ENCODE measurements around the gene GTF2H4.
"Not testable (repeated sequence)": the region's sequence is repeated elsewhere in the genome, so short reads cannot be mapped to it uniquely, and the experiment has no call there.

Gene GTF2H4

GRCh38 chr6:30871592-30872183 is 36.3 kb upstream of the GTF2H4 start:
- in situ Hi-C loops (cut with HindIII; ENCODE audit: low sequenced_read_pairs), result no loop called here
- no peak for DNase-seq (ENCODE audit: low read depth, low spot score)
- TF ChIP-seq CTCF (IDR thresholded peaks at IDR 0.05; ENCODE audit: low read depth, low read length), result no peak

GRCh38 chr6:30873137-30873640 is 34.8 kb upstream of the GTF2H4 start:
- TF ChIP-seq CTCF (IDR thresholded peaks at IDR 0.05; ENCODE audit: low read depth, low read length), result no peak
- in situ Hi-C loops (cut with HindIII; ENCODE audit: low sequenced_read_pairs), result no loop called here
- no peak for DNase-seq (ENCODE audit: low read depth, low spot score)
- H3K4me3 ChIP-seq (ENCODE audit: low read depth, low read length), result no peak overlapping the region

More at GRCh38 chr6:30871592-30872183, 36.3 kb upstream of the GTF2H4 start:
- H3K4me3 ChIP-seq (ENCODE audit: low read depth, low read length), result no peak overlapping the region

GRCh38 chr6:30873795-30874194 is 34.2 kb upstream of the GTF2H4 start:
- H3K4me3 ChIP-seq (ENCODE audit: low read depth, low read length); DNase-seq (ENCODE audit: low read depth, low spot score); in situ Hi-C loops (cut with HindIII; ENCODE audit: low sequenced_read_pairs): not testable (repeated sequence)

GRCh38 chr6:30875244-30876038 is 32.6 kb upstream of the GTF2H4 start:
- no peak for TF ChIP-seq CTCF (IDR thresholded peaks at IDR 0.05; ENCODE audit: low read depth, low read length)
- DNase-seq (ENCODE audit: low read depth, low spot score), result no peak
- H3K4me3 ChIP-seq (ENCODE audit: low read depth, low read length), result no peak overlapping the region
- in situ Hi-C loops (cut with HindIII; ENCODE audit: low sequenced_read_pairs), result no loop called here

GRCh38 chr6:30876039-30876730 is 31.8 kb upstream of the GTF2H4 start:
- DNase-seq (ENCODE audit: low read depth, low spot score), result peak; percentile 89
- H3K4me3 ChIP-seq (ENCODE audit: low read depth, low read length), result no peak overlapping the region
- in situ Hi-C loops (cut with HindIII; ENCODE audit: low sequenced_read_pairs), result no loop called here
- TF ChIP-seq CTCF (IDR thresholded peaks at IDR 0.05; ENCODE audit: low read depth, low read length), result no peak

GRCh38 chr6:30877419-30878262 is 30.4 kb upstream of the GTF2H4 start:
- DNase-seq (ENCODE audit: low read depth, low spot score), result peak; percentile 91
- in situ Hi-C loops (cut with HindIII; ENCODE audit: low sequenced_read_pairs), result no loop called here
- TF ChIP-seq CTCF (IDR thresholded peaks at IDR 0.05; ENCODE audit: low read depth, low read length), result peak; percentile 88
- H3K4me3 ChIP-seq (ENCODE audit: low read depth, low read length), result peak overlapping the region; percentile 21
